Measurements from ENCODE around the gene PNPLA7. TPM values are rescaled to one million over a fixed set of nuclear protein-coding genes. Genes with fewer than 3 reads are reported as not detected.

The PNPLA7 gene
- total and polyA plus RNA-seq, 2 of the 4 experiments (the other 2 are of a cell fraction), result under 0.01 to 0.89 TPM

DNA sequence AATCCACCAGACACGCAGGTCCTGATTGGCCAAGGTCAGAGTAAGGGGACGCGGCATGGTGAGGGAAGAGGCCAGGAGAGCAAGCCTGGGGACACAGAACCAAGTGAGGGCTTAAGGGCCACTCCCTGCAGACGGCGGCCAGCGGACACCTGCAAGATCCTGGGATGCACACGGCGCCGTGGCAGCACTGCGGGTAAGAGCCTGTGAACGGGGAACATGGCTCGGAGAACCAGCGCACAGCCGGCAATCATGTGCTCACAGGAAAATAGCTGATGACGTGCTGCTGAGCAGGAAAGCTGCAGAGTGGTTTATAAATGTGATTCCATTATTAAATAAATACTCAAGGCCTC is 64.1 kb downstream of the PNPLA7 start:
- BruUV-seq (replicated peaks), result no TSS peak
- H3K9ac ChIP-seq (ENCODE audit: low read depth, low read length), result no peak overlapping the region
- no peak overlapping the region for H3K4me3 ChIP-seq (ENCODE audit: insufficient read depth, low read depth, low read length)
- H2AFZ ChIP-seq (replicated peaks; ENCODE audit: low read length, poor library complexity), result no peak overlapping the region
- no peak overlapping the region for H2AK5ac ChIP-seq (ENCODE audit: low read depth, low read length)
- H4K8ac ChIP-seq (ENCODE audit: low read depth in 2 of 2, low read length in 2 of 2), result no peak overlapping the region
- no peak overlapping the region for H3K4me2 ChIP-seq (ENCODE audit: low read depth, low read length)
- H3K27me3 ChIP-seq (ENCODE audit: control insufficient read depth, insufficient read depth, low read length), result peaks cover 28% of the 10 kb centered on the region
- no peak overlapping the region for H3K56ac ChIP-seq (ENCODE audit: extremely low read depth, insufficient read depth, low read length)
- no peak overlapping the region for H2BK5ac ChIP-seq (ENCODE audit: low read depth, low read length, poor library complexity, severe bottlenecking)
- WGBS, 2 experiments (ENCODE audit: extremely low coverage in 2 of 2, insufficient read length in 1 of 2), result 95% methylated on average over 3 of the region's 15 CpGs; no CpG with 5 or more reads in 1 of the 2 experiments
- ATAC-seq (ENCODE audit: low read depth) (no peak), DNase-seq (no peak)
- H3K23ac ChIP-seq (ENCODE audit: low read depth, low read length), result no peak overlapping the region
- ChIA-PET POLR2A (ENCODE audit: unreplicated experiment) (no interaction called here), CTCF (no interaction called here)
- no peak overlapping the region for H4K5ac ChIP-seq (ENCODE audit: low read depth, low read length)
- H2BK120ac ChIP-seq (ENCODE audit: low read depth, low read length), result no peak overlapping the region
- H3K9me3 ChIP-seq (ENCODE audit: control insufficient read depth, insufficient read depth, low read length), result no peaks in the 10 kb centered on the region
- dilution Hi-C loops (cut with HindIII; ENCODE audit: low sequenced_read_pairs, unreplicated experiment), result no loop called here
- peaks cover 6% of the 10 kb centered on the region; the same call in 1 of the 2 replicates for H4K20me1 ChIP-seq (ENCODE audit: insufficient read depth, low read length)
- peak overlapping the region; percentile 55 for H2AK9ac ChIP-seq (replicated peaks; ENCODE audit: low read depth, low read length, poor library complexity)
- H3K27ac ChIP-seq (ENCODE audit: insufficient read depth, low read length), result no peak overlapping the region
- H3K4ac ChIP-seq (ENCODE audit: low read depth, low read length), result no peak overlapping the region
- H2BK15ac ChIP-seq (ENCODE audit: low read depth, low read length), result no peak overlapping the region
- peaks cover 4% of the 10 kb centered on the region for H3K9me1 ChIP-seq (ENCODE audit: insufficient read depth, low read length)
- H3K79me1 ChIP-seq (ENCODE audit: low read depth in 1 of 2, low read length in 2 of 2), result no peaks in the 10 kb centered on the region
- no peak overlapping the region for H4K91ac ChIP-seq (ENCODE audit: insufficient read depth, low read depth, low read length)
- no peak overlapping the region for H3K14ac ChIP-seq (replicated peaks; ENCODE audit: low read depth, low read length)
- H3K36me3 ChIP-seq (ENCODE audit: control insufficient read depth, insufficient read depth, low read length), result no peaks in the 10 kb centered on the region
- intact Hi-C loops (cut with micrococcal nuclease), result no loop called here
- no peak for TF ChIP-seq FOS (IDR thresholded peaks at IDR 0.05; ENCODE audit: low read depth, low read length)
- TF ChIP-seq NFE2L2 (IDR thresholded peaks at IDR 0.05; ENCODE audit: low read depth, low read length), result no peak
- TF ChIP-seq MAZ (IDR thresholded peaks at IDR 0.05; ENCODE audit: borderline replicate concordance, low read depth, low read length), result no peak
- TF ChIP-seq, protein P1, sequence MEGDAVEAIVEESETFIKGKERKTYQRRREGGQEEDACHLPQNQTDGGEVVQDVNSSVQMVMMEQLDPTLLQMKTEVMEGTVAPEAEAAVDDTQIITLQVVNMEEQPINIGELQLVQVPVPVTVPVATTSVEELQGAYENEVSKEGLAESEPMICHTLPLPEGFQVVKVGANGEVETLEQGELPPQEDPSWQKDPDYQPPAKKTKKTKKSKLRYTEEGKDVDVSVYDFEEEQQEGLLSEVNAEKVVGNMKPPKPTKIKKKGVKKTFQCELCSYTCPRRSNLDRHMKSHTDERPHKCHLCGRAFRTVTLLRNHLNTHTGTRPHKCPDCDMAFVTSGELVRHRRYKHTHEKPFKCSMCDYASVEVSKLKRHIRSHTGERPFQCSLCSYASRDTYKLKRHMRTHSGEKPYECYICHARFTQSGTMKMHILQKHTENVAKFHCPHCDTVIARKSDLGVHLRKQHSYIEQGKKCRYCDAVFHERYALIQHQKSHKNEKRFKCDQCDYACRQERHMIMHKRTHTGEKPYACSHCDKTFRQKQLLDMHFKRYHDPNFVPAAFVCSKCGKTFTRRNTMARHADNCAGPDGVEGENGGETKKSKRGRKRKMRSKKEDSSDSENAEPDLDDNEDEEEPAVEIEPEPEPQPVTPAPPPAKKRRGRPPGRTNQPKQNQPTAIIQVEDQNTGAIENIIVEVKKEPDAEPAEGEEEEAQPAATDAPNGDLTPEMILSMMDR (conservative IDR thresholded peaks at IDR 0.05; ENCODE audit: low read depth, low read length), result no peak
- TF ChIP-seq CEBPB (IDR thresholded peaks at IDR 0.05; ENCODE audit: low read depth, low read length), result no peak
- TF ChIP-seq SMC3 (IDR thresholded peaks at IDR 0.05; ENCODE audit: low read depth, low read length), result no peak
- TF ChIP-seq USF2 (IDR thresholded peaks at IDR 0.05; ENCODE audit: low read depth, low read length), result no peak
- H2BK20ac ChIP-seq (ENCODE audit: low read depth, low read length), result no peak overlapping the region
- in situ Hi-C loops (cut with MboI; ENCODE audit: low sequenced_read_pairs), result no loop called here
- H3K4me1 ChIP-seq (ENCODE audit: control insufficient read depth, insufficient read depth, low read length), result peaks cover 6% of the 10 kb centered on the region
- H3K18ac ChIP-seq (ENCODE audit: low read depth, low read length), result no peak overlapping the region

Data from IMR-90 (cell line).